Mesenchymal stem cell (in vitro differentiated cells and primary cell): ENCODE results near the gene KLF4.

ENCODE experiments used
- DNase-seq: peaks from one replicate; pipeline ENCODE4 v3.0.0-alpha.2; 2013
- H2AFZ ChIP-seq: one replicate; pipeline ENCODE4 v1.6.1; 2013; ENCODE audit warnings: low read depth, mild to moderate bottlenecking, control low read depth, inconsistent platforms, low read length, moderate library complexity
- H2AK5ac ChIP-seq: 2 replicates; pipeline ENCODE4 v1.6.1; 2013; ENCODE audit warnings: low read length, moderate library complexity, mild to moderate bottlenecking, inconsistent platforms; ENCODE audit not compliant: severe bottlenecking
- H2BK120ac ChIP-seq: one replicate; pipeline ENCODE4 v1.6.1; 2013; ENCODE audit warnings: low read depth, mild to moderate bottlenecking, inconsistent platforms, low read length, moderate library complexity
- H2BK12ac ChIP-seq, 2 experiments: one replicate each; pipeline ENCODE4 v1.6.1; 2013; ENCODE audit warnings: inconsistent platforms in 2 of 2, low read length in 2 of 2, mild to moderate bottlenecking in 2 of 2, moderate library complexity in 2 of 2, control low read depth in 1 of 2
- H2BK15ac ChIP-seq: one replicate; pipeline ENCODE4 v1.6.1; 2013; ENCODE audit warnings: mild to moderate bottlenecking, low read depth, inconsistent platforms; ENCODE audit not compliant: poor library complexity, severe bottlenecking
- H2BK5ac ChIP-seq: 2 replicates; pipeline ENCODE4 v1.6.1; 2013; ENCODE audit warnings: low read depth, mild to moderate bottlenecking, low read length, control low read depth, inconsistent platforms; ENCODE audit not compliant: poor library complexity, severe bottlenecking
- H3K14ac ChIP-seq, 2 experiments: one replicate each; pipeline ENCODE4 v1.6.1; 2013; ENCODE audit warnings: inconsistent platforms in 2 of 2, low read length in 2 of 2, control low read depth in 1 of 2, mild to moderate bottlenecking in 1 of 2, moderate library complexity in 1 of 2
- H3K18ac ChIP-seq, 2 experiments: one replicate each; pipeline ENCODE4 v1.6.1; 2013; ENCODE audit warnings: inconsistent platforms in 2 of 2, low read length in 2 of 2, control low read depth in 1 of 2, low read depth in 1 of 2, mild to moderate bottlenecking in 1 of 2
- H3K23ac ChIP-seq, 2 experiments: one replicate each; pipeline ENCODE4 v1.6.1; 2013; ENCODE audit warnings: inconsistent platforms in 2 of 2, low read length in 2 of 2, mild to moderate bottlenecking in 2 of 2, moderate library complexity in 2 of 2, control low read depth in 1 of 2
- H3K27ac ChIP-seq: 2 replicates; pipeline ENCODE4 v1.5.1; 2013; ENCODE audit warnings: mild to moderate bottlenecking, moderate library complexity, low read length, control low read depth, inconsistent platforms; ENCODE audit not compliant: poor library complexity, severe bottlenecking
- H3K27me3 ChIP-seq, 2 experiments: 2 replicates each; pipeline versions ENCODE4 v1.6.1 to v1.7.0; 2013; ENCODE audit warnings: low read length in 2 of 2, mild to moderate bottlenecking in 2 of 2, moderate library complexity in 2 of 2, control low read depth in 1 of 2, inconsistent platforms in 1 of 2; ENCODE audit not compliant: control insufficient read depth in 1 of 2, insufficient read depth in 1 of 2
- H3K36me3 ChIP-seq, 2 experiments: 2 replicates each; pipeline versions ENCODE4 v1.6.1 to v1.7.0; 2013; ENCODE audit warnings: low read length in 2 of 2, control low read depth in 1 of 2, inconsistent platforms in 1 of 2, low read depth in 1 of 2, mild to moderate bottlenecking in 1 of 2; ENCODE audit not compliant: insufficient read depth in 2 of 2, control insufficient read depth in 1 of 2
- H3K4ac ChIP-seq, 2 experiments: one replicate each; pipeline ENCODE4 v1.6.1; 2013; ENCODE audit warnings: inconsistent platforms in 2 of 2, low read length in 2 of 2, mild to moderate bottlenecking in 2 of 2, moderate library complexity in 2 of 2, control low read depth in 1 of 2, low read depth in 1 of 2
- H3K4me1 ChIP-seq: 2 replicates; pipeline ENCODE4 v1.6.1; 2013; ENCODE audit warnings: low read depth, low read length, control low read depth; ENCODE audit not compliant: control insufficient read depth, insufficient read depth
- H3K4me2 ChIP-seq: 2 replicates; pipeline ENCODE4 v1.6.1; 2013; ENCODE audit warnings: low read length, mild to moderate bottlenecking, inconsistent platforms; ENCODE audit not compliant: poor library complexity, severe bottlenecking
- H3K4me3 ChIP-seq, 2 experiments: 2 replicates each; pipeline versions ENCODE4 v1.5.1 to v1.7.0; 2013; ENCODE audit warnings: low read length in 2 of 2, mild to moderate bottlenecking in 2 of 2, control low read depth in 1 of 2, low read depth in 1 of 2; ENCODE audit not compliant: insufficient read depth in 1 of 2
- H3K79me1 ChIP-seq: replicated peaks from 2 replicates; pipeline ENCODE4 v1.6.1; 2013; ENCODE audit warnings: mild to moderate bottlenecking, control low read depth, low read length, inconsistent platforms; ENCODE audit not compliant: poor library complexity, severe bottlenecking
- H3K9ac ChIP-seq: 2 replicates; pipeline ENCODE4 v1.7.0; 2013; ENCODE audit warnings: mild to moderate bottlenecking, low read length, moderate library complexity
- H3K9me3 ChIP-seq: 2 replicates; pipeline ENCODE4 v1.7.0; 2013; ENCODE audit warnings: mild to moderate bottlenecking, low read length; ENCODE audit not compliant: control insufficient read depth
- H4K8ac ChIP-seq: one replicate; pipeline ENCODE4 v1.6.1; 2013; ENCODE audit warnings: inconsistent platforms, mild to moderate bottlenecking, low read length, moderate library complexity
- H4K91ac ChIP-seq: one replicate; pipeline ENCODE4 v1.6.1; 2013; ENCODE audit warnings: mild to moderate bottlenecking, low read length, inconsistent platforms
- WGBS: methylation state at CpG from one replicate; pipeline ENCODE4 v1.1.7; 2013; ENCODE audit warnings: mixed read lengths; 5-methylcytosine and 5-hydroxymethylcytosine counted together

KLF4 gene

GRCh38 chr9:107472581-107473340, 16.8 kb downstream of the KLF4 start:
- Histone ChIP-seq H3K79me1 (no peaks in the 10 kb centered on the region), H2AFZ (no peak overlapping the region), H3K9ac (no peak overlapping the region), H2AK5ac (no peak overlapping the region), H3K36me3 (no peaks in the 10 kb centered on the region), H3K27me3 (no peaks in the 10 kb centered on the region), H2BK12ac (no peak overlapping the region), H3K4me1 (no peaks in the 10 kb centered on the region), H3K4me3 (no peak overlapping the region), H4K8ac (no peak overlapping the region), H3K4me2 (no peak overlapping the region), H3K23ac (no peak overlapping the region), H3K9me3 (no peaks in the 10 kb centered on the region), H3K27ac (no peak overlapping the region), H2BK120ac (no peak overlapping the region), H2BK5ac (no peak overlapping the region), H3K14ac (no peak overlapping the region), H4K91ac (no peak overlapping the region), H2BK15ac (no peak overlapping the region), H3K4ac (no peak overlapping the region), H3K18ac (no peak overlapping the region)
- no peak for DNase-seq
- WGBS: 87% methylated on average over 6 of the region's 9 CpGs

- Histone ChIP-seq H3K27me3 (no peaks in the 10 kb centered on the region), H4K8ac (no peak overlapping the region), H2AFZ (no peak overlapping the region), H3K4me3 (no peak overlapping the region), H3K79me1 (no peaks in the 10 kb centered on the region), H3K4me1 (no peaks in the 10 kb centered on the region), H3K9me3 (no peaks in the 10 kb centered on the region), H2BK120ac (no peak overlapping the region), H3K18ac (no peak overlapping the region), H3K14ac (no peak overlapping the region), H2BK12ac (no peak overlapping the region), H2BK15ac (no peak overlapping the region), H3K9ac (no peak overlapping the region), H3K23ac (no peak overlapping the region), H3K4ac (no peak overlapping the region), H4K91ac (no peak overlapping the region), H3K4me2 (no peak overlapping the region), H3K36me3 (no peaks in the 10 kb centered on the region), H2AK5ac (no peak overlapping the region), H2BK5ac (no peak overlapping the region), H3K27ac (no peak overlapping the region)
- DNase-seq: peak; percentile 64
- 51% methylated on average over 6 of the region's 6 CpGs for WGBS
These were observed 18.0 kb downstream of the KLF4 start for GRCh38 chr9:107471552-107471951.

- Histone ChIP-seq H3K23ac (no peak overlapping the region), H3K4me2 (no peak overlapping the region), H2BK120ac (no peak overlapping the region), H3K79me1 (no peaks in the 10 kb centered on the region), H4K8ac (no peak overlapping the region), H3K14ac (no peak overlapping the region), H3K4me3 (no peak overlapping the region), H2AK5ac (no peak overlapping the region), H3K18ac (no peak overlapping the region), H2BK15ac (no peak overlapping the region), H2BK5ac (no peak overlapping the region), H2BK12ac (no peak overlapping the region), H3K4me1 (peaks cover 11% of the 10 kb centered on the region), H3K9ac (no peak overlapping the region), H3K36me3 (no peaks in the 10 kb centered on the region), H4K91ac (no peak overlapping the region), H3K27me3 (peaks cover 0 to 11% of the 10 kb centered on the region in 2 experiments), H3K27ac (no peak overlapping the region), H3K9me3 (no peaks in the 10 kb centered on the region), H2AFZ (no peak overlapping the region), H3K4ac (no peak overlapping the region)
- no peak for DNase-seq
- WGBS: 88% methylated on average over 1 of the region's 1 CpG
These were observed 22.2 kb downstream of the KLF4 start for GRCh38 chr9:107467416-107467815.

GRCh38 chr9:107466826-107467225, 22.7 kb downstream of the KLF4 start:
- H3K79me1 ChIP-seq: no peaks in the 10 kb centered on the region

More at GRCh38 chr9:107466826-107467225, 22.7 kb downstream of the KLF4 start:
- Histone ChIP-seq H3K36me3 (no peaks in the 10 kb centered on the region), H2BK120ac (no peak overlapping the region), H3K27ac (no peak overlapping the region), H2AFZ (no peak overlapping the region), H3K23ac (no peak overlapping the region), H3K27me3 (peaks cover 0 to 11% of the 10 kb centered on the region in 2 experiments), H3K4me2 (no peak overlapping the region), H4K8ac (no peak overlapping the region), H2BK15ac (no peak overlapping the region), H3K4ac (no peak overlapping the region), H3K9me3 (no peaks in the 10 kb centered on the region), H3K9ac (no peak overlapping the region), H4K91ac (no peak overlapping the region), H3K18ac (no peak overlapping the region), H3K4me3 (no peak overlapping the region), H2BK12ac (no peak overlapping the region), H2AK5ac (no peak overlapping the region), H2BK5ac (no peak overlapping the region), H3K4me1 (peaks cover 11% of the 10 kb centered on the region), H3K14ac (no peak overlapping the region)
- no peak for DNase-seq
- 100% methylated on average over 1 of the region's 2 CpGs for WGBS
